Esophagus muscularis mucosa (tissue), 4 donors: ENCODE data around the gene BTBD9. TPM values are rescaled to one million over a fixed set of nuclear protein-coding genes. Genes with fewer than 3 reads are reported as not detected.

Experiments used
- DNase-seq: peaks from one replicate; pipeline ENCODE4 v3.0.0-alpha.2; 2017; ENCODE audit errors: extremely low spot score
- H3K27ac ChIP-seq, 4 donors: fragments of 200-600 bp; sonication (generic); replicated peaks in 1 of 4; 1 replicate in 3 of 4; 2 replicates in 1 of 4; pipeline ENCODE4 v1.5.1; 2016 to 2019; ENCODE audit warnings: mild to moderate bottlenecking in 1 of 4
- H3K27me3 ChIP-seq, 4 donors: fragments of 200-600 bp; sonication (generic); one replicate each; pipeline versions ENCODE4 v1.5.1 to v1.6.0; 2016 to 2019
- H3K36me3 ChIP-seq, 4 donors: fragments of 200-600 bp; sonication (generic); one replicate each; pipeline ENCODE4 v1.5.1; 2016 to 2019
- H3K4me1 ChIP-seq, 4 donors: fragments of 200-600 bp; sonication (generic); one replicate each; pipeline ENCODE4 v1.5.1; 2016 to 2019
- H3K4me3 ChIP-seq, 4 donors: fragments of 200-600 bp; sonication (generic); 1 replicate in 2 of 4; 2 replicates in 2 of 4; pipeline ENCODE4 v1.5.1; 2016 to 2019; ENCODE audit warnings: mild to moderate bottlenecking in 4 of 4, moderate library complexity in 1 of 4
- H3K9me3 ChIP-seq, 4 donors: fragments of 200-600 bp; sonication (generic); 1 replicate in 3 of 4; 2 replicates in 1 of 4; pipeline ENCODE4 v1.5.1; 2016 to 2019
- EP300 ChIP-seq: sonication (generic); formaldehyde crosslinking; IDR thresholded peaks from one replicate; pipeline ENCODE4 v1.6.1; 2017; ENCODE audit warnings: antibody characterized with exemption
- POLR2A ChIP-seq: fragments of 450-650 bp; IDR thresholded peaks from one replicate; pipeline ENCODE4 v1.6.1; 2017; ENCODE audit warnings: antibody characterized with exemption, moderate library complexity, mild to moderate bottlenecking, low read depth
- POLR2AphosphoS5 ChIP-seq, 2 donors: sonication (generic); formaldehyde crosslinking; IDR thresholded peaks; one replicate each; pipeline ENCODE4 v1.6.1; 2017; ENCODE audit warnings: antibody characterized with exemption in 2 of 2
- WGBS: methylation state at CpG from one replicate; pipeline ENCODE4 v1.1.5; 2018; 5-methylcytosine and 5-hydroxymethylcytosine counted together
- intact Hi-C: fragments of 100-400 bp; cut with DNase I; formaldehyde crosslinking; loops from one replicate; pipeline ENCODE4 v1.15.1; 2023
- total RNA-seq, 4 donors: library from RNA; depleted of rRNA; stranded (reverse); fragments of >200 nt; gene quantifications; one replicate each; pipeline versions ENCODE4 v1.1.0 to v1.2.1, GENCODE V29; 2016
- TF ChIP-seq, protein P1 (sequence below), 3 experiments: fragments of 200-600 bp in 2 of 3; fragments of 450-650 bp in 1 of 3; sonication (generic) in 2 of 3; IDR thresholded peaks; one replicate each; pipeline ENCODE4 v1.5.1; 2017 to 2019; ENCODE audit warnings: antibody characterized with exemption in 3 of 3, mild to moderate bottlenecking in 2 of 3, moderate library complexity in 1 of 3

Gene BTBD9
- total RNA-seq, 4 donors from 2014 or later = 9.4 to 14.1 (median 11.2) TPM

DNA sequence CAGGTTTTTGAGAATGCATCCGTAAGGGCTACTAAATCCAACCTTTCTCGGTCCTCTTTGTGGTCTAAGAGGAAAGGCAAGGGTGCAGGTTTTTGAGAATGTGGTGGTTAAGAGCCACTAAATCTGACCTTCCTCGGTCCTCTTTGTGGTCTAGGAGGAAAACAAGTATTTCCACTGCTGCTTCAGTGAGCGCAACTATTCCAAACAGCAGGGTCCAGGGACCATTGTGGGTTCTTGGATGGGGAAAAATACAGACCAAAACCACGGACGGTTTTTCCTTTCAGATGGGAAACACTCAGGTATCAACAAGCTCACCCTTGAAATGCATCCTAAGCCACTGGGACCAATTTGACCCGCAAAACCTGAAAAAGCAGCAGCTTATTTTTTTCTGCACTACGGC lies 21.9 kb downstream of the BTBD9 start:
- H3K36me3 ChIP-seq = no peaks in the 10 kb centered on the region
- H3K4me1 ChIP-seq = peaks cover 0 to under 1% (median 0%) of the 10 kb centered on the region in 4 donors
- no peak for TF ChIP-seq POLR2AphosphoS5 (IDR thresholded peaks at IDR 0.05)
- TF ChIP-seq, protein P1, sequence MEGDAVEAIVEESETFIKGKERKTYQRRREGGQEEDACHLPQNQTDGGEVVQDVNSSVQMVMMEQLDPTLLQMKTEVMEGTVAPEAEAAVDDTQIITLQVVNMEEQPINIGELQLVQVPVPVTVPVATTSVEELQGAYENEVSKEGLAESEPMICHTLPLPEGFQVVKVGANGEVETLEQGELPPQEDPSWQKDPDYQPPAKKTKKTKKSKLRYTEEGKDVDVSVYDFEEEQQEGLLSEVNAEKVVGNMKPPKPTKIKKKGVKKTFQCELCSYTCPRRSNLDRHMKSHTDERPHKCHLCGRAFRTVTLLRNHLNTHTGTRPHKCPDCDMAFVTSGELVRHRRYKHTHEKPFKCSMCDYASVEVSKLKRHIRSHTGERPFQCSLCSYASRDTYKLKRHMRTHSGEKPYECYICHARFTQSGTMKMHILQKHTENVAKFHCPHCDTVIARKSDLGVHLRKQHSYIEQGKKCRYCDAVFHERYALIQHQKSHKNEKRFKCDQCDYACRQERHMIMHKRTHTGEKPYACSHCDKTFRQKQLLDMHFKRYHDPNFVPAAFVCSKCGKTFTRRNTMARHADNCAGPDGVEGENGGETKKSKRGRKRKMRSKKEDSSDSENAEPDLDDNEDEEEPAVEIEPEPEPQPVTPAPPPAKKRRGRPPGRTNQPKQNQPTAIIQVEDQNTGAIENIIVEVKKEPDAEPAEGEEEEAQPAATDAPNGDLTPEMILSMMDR (IDR thresholded peaks at IDR 0.05) = no peak
- TF ChIP-seq POLR2A = no peak
- no peak for TF ChIP-seq EP300
- H3K4me3 ChIP-seq = no peak overlapping the region
- intact Hi-C loops = no loop called here
- no peaks in the 10 kb centered on the region for H3K9me3 ChIP-seq
- H3K27me3 ChIP-seq = no peaks in the 10 kb centered on the region
- no peak for DNase-seq
- 97% methylated on average over 8 of the region's 8 CpGs for WGBS
- no peak overlapping the region for H3K27ac ChIP-seq

DNA sequence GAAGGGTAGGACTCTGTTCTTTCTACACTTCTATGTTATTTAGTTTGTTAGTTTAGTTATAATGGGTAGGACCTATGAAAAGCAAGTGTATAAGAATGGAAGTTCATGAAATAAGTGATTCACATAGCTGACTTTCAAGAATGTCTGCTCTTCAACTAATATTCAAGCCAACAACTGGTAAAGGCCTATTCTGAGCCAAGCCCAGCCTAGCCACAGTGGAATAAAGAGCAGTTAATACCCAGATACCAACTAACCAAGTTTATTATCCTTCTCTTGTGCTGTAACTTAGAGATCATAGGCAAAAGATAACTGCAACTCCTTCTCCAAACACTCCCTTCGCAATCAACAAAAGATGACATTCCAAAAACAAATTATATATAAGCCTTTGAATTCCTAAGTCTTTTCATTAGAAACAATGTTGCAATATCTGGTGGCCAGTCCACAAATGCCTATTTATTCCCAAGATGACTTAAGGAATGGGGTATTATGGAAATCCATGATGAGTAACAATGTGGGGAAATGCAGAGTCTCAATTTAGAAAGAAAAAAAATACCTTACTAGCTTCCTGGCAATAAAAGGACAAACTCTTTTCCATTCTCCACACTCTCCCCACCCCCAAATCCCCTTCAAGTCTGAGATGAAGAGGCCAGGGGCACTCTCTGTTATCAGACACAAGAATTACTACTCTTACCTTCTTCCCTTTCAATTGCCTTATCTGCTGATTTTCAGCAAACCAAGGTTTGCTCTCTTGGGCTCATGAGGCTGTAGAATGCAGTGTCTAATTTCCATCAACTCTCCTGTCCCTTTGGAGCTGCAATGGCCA lies 27.4 kb downstream of the BTBD9 start:
- no peak overlapping the region for H3K4me3 ChIP-seq
- no peaks in the 10 kb centered on the region for H3K9me3 ChIP-seq
- no peak for DNase-seq
- H3K27me3 ChIP-seq = no peaks in the 10 kb centered on the region
- TF ChIP-seq POLR2AphosphoS5 (IDR thresholded peaks at IDR 0.05) = no peak
- no peak for TF ChIP-seq POLR2A
- TF ChIP-seq, protein P1 (IDR thresholded peaks at IDR 0.05) = no peak
- no peak for TF ChIP-seq EP300
- no peak overlapping the region for H3K27ac ChIP-seq
- 82% methylated on average over 1 of the region's 1 CpG for WGBS
- peaks cover 4 to 26% (median 23%) of the 10 kb centered on the region in 4 donors for H3K4me1 ChIP-seq
- intact Hi-C loops = no loop called here
- H3K36me3 ChIP-seq = no peaks in the 10 kb centered on the region

DNA sequence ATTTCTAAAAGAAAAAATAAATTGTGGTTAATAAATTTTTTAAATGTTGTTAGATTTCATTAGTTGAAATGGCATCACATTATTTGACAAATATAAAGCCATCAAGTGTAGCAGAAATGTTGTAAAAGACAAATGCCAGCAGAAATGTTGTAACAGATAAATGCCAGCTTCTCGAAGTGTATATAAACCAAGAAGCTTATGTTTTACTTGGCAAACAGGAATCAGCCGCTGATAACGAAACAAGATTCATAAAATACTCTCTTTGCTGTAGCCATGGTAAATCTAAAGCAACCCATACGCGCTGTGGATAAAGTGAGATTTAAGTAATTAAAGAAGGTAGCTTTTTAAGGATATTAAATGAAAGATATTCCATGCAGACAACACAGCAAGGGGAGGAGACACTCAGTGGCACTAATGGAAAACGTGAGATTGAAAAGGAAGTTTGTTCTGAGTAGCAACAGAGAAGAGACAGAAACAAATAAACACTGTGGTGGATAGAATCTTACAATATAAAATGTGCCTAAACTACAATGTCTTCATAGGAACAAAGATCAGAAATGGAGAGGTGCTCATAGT lies 29.6 kb downstream of the BTBD9 start:
- no peak for TF ChIP-seq POLR2AphosphoS5 (IDR thresholded peaks at IDR 0.05)
- no peak for TF ChIP-seq EP300
- TF ChIP-seq POLR2A = no peak
- TF ChIP-seq, protein P1 (IDR thresholded peaks at IDR 0.05) = no peak
- intact Hi-C loops = no loop called here
- H3K9me3 ChIP-seq = no peaks in the 10 kb centered on the region

DNA sequence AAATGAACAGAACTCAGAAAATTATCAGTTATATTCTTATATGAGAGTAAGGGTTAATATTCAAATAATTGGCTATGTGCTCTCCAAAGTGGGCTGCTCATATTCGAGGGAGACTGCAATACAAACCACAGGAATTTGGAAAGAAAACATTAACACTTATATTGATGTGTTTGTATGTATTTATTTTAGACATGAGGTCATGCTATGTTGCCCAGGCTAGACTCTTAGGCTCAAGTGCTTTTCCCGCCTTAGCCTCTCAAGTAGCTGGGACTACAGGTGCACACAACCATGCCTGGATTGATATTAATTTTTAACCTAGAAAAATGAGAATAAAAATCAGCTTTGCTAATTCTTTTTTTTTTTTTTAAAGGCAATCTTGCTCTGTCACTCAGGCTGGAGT lies 35.0 kb downstream of the BTBD9 start:
- 76% methylated on average over 2 of the region's 2 CpGs for WGBS
- intact Hi-C loops = no loop called here
- H3K4me1 ChIP-seq = peaks cover 6 to 13% (median 10%) of the 10 kb centered on the region in 4 donors
- H3K9me3 ChIP-seq = no peaks in the 10 kb centered on the region
- no peak for DNase-seq
- H3K36me3 ChIP-seq = no peaks in the 10 kb centered on the region
- no peak overlapping the region for H3K4me3 ChIP-seq
- no peaks in the 10 kb centered on the region for H3K27me3 ChIP-seq
- no peak overlapping the region for H3K27ac ChIP-seq
- TF ChIP-seq EP300 = no peak
- no peak for TF ChIP-seq POLR2A
- TF ChIP-seq, protein P1 (IDR thresholded peaks at IDR 0.05) = no peak
- no peak for TF ChIP-seq POLR2AphosphoS5 (IDR thresholded peaks at IDR 0.05)

More for the DNA sequence above, 29.6 kb downstream of the BTBD9 start:
- no peaks in the 10 kb centered on the region for H3K36me3 ChIP-seq
- no peak overlapping the region for H3K27ac ChIP-seq
- peaks cover 4 to 26% (median 23%) of the 10 kb centered on the region in 4 donors for H3K4me1 ChIP-seq
- no peak for DNase-seq
- no peak overlapping the region for H3K4me3 ChIP-seq
- no peaks in the 10 kb centered on the region for H3K27me3 ChIP-seq
- WGBS = 52% methylated on average over 6 of the region's 6 CpGs
